OCI-LY7 (cell line): ENCODE measurements around the gene VPS26C. TPM values are rescaled to one million over a fixed set of nuclear protein-coding genes. Genes with fewer than 3 reads are reported as not detected.

Experiments used
- BruUV-seq: library from RNA; stranded (reverse); fragments of 400-500 nt; replicated peaks from 2 replicates; lab custom pipeline; 2021; lab: Mats Ljungman, UMichigan
- CTCF ChIA-PET: fragments of 300-600 bp; sonication (Branson Sonifier 250); formaldehyde crosslinking; loops from one replicate; lab custom pipeline; 2022; ENCODE audit warnings: antibody characterized with exemption; ENCODE audit not compliant: unreplicated experiment; lab: Charles Lee
- POLR2A ChIA-PET: fragments of 300-600 bp; sonication (Branson Sonifier 250); formaldehyde crosslinking; loops from one replicate; lab custom pipeline; 2022; ENCODE audit warnings: antibody characterized with exemption; lab: Charles Lee
- DNase-seq: peaks from one replicate; pipeline ENCODE4 v3.0.0-alpha.2; 2015; ENCODE audit warnings: low spot score
- H2AFZ ChIP-seq: fragments of 200-600 bp; sonication (generic), shearing (Covaris generic); 2 replicates; pipeline ENCODE4 v1.6.1; 2014; ENCODE audit warnings: mild to moderate bottlenecking, antibody characterized with exemption, low read length, moderate library complexity
- H3K27ac ChIP-seq: fragments of 200-600 bp; sonication (generic); 2 replicates; pipeline ENCODE4 v1.5.1; 2014; ENCODE audit warnings: mixed run types, low read depth, mild to moderate bottlenecking, moderate library complexity, low read length, inconsistent platforms; ENCODE audit not compliant: poor library complexity, severe bottlenecking
- H3K36me3 ChIP-seq: fragments of 200-600 bp; sonication (generic); 2 replicates; pipeline ENCODE4 v1.6.1; 2014; ENCODE audit warnings: mild to moderate bottlenecking, antibody characterized with exemption, low read length, moderate library complexity, mixed read lengths; ENCODE audit not compliant: insufficient read depth
- H3K4me1 ChIP-seq: fragments of 200-600 bp; sonication (generic); 2 replicates; pipeline ENCODE4 v1.5.1; 2014; ENCODE audit warnings: mild to moderate bottlenecking, low read length; ENCODE audit not compliant: insufficient read depth, poor library complexity, severe bottlenecking
- H3K4me2 ChIP-seq: fragments of 200-600 bp; sonication (generic); 2 replicates; pipeline ENCODE4 v1.6.1; 2014; ENCODE audit warnings: mild to moderate bottlenecking, low read length
- H3K4me3 ChIP-seq: fragments of 200-600 bp; sonication (generic); 2 replicates; pipeline ENCODE4 v1.5.1; 2014; ENCODE audit warnings: mild to moderate bottlenecking, low read depth, low read length; ENCODE audit not compliant: poor library complexity, severe bottlenecking
- H3K79me2 ChIP-seq: fragments of 200-600 bp; sonication (generic); 2 replicates; pipeline ENCODE4 v1.6.1; 2016; ENCODE audit warnings: low read depth, mild to moderate bottlenecking, low read length, moderate library complexity, mixed read lengths; ENCODE audit not compliant: insufficient read depth
- H3K9me2 ChIP-seq: fragments of 200-600 bp; sonication (generic); 2 replicates; pipeline ENCODE4 v1.6.1; 2016; ENCODE audit warnings: mild to moderate bottlenecking, low read length, mixed read lengths; ENCODE audit not compliant: insufficient read depth
- H3K9me3 ChIP-seq: fragments of 200-600 bp; sonication (generic); 2 replicates; pipeline ENCODE4 v1.6.1; 2014; ENCODE audit warnings: mild to moderate bottlenecking, mixed run types, low read length, mixed read lengths
- H4K20me1 ChIP-seq: fragments of 200-600 bp; sonication (generic); 2 replicates; pipeline ENCODE4 v1.6.1; 2014; ENCODE audit warnings: mild to moderate bottlenecking, antibody characterized with exemption, low read length, moderate library complexity, mixed read lengths; ENCODE audit not compliant: insufficient read depth
- CTCF ChIP-seq: fragments of 200-600 bp; sonication (generic); conservative IDR thresholded peaks from 2 replicates; pipeline ENCODE4 v1.5.1; 2014; ENCODE audit warnings: mild to moderate bottlenecking, antibody characterized with exemption, low read length, moderate library complexity, mixed read lengths
- EZH2phosphoT487 ChIP-seq: fragments of 200-600 bp; sonication (generic); IDR thresholded peaks from 2 replicates; pipeline ENCODE4 v1.6.1; 2018; ENCODE audit warnings: low read depth, borderline replicate concordance, mild to moderate bottlenecking, mixed run types, antibody characterized with exemption, low read length, moderate library complexity, mixed read lengths
- intact Hi-C: fragments of 100-400 bp; cut with micrococcal nuclease; formaldehyde crosslinking; loops from one replicate; pipeline ENCODE4 v1.10.0; 2022; ENCODE audit not compliant: unreplicated experiment
- total RNA-seq, 2 experiments: library from RNA; depleted of rRNA in 1 of 2; stranded (reverse); fragments of >200 nt in 1 of 2; shearing (Covaris generic) in 1 of 2; gene quantifications; 2 replicates each; pipeline ENCODE4 v1.2.3, GENCODE V29; 2014 to 2022

Gene VPS26C
- total RNA-seq, 2 experiments from 2014 or later = 33.0 to 46.7 TPM

DNA sequence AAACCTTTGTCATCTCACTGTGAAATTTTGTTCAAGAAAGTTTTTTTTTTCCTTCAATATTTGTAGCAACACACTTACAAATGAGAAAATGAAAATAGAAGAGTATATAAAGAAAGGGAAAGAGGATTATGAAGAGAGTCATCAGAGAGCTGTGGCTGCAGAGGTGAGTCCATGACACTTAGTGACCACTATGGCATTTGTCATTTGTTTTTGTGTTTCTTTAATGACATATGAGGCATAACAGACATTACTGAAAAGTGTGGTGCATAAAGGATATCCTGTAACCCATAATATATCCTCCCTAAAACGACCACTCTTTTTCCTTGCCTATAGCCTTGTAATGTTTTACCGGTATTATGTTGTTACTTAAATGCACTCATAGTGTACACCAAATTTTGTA is 80.2 kb downstream of the VPS26C start:
- Histone ChIP-seq H3K4me1 (no peaks in the 10 kb centered on the region), H3K9me2 (no peaks in the 10 kb centered on the region), H3K4me2 (no peak overlapping the region), H4K20me1 (no peaks in the 10 kb centered on the region), H2AFZ (no peak overlapping the region), H3K27ac (no peak overlapping the region), H3K36me3 (peaks cover 61% of the 10 kb centered on the region), H3K4me3 (no peak overlapping the region), H3K9me3 (no peaks in the 10 kb centered on the region), H3K79me2 (no peaks in the 10 kb centered on the region)
- TF ChIP-seq EZH2phosphoT487 = no peak
- TF ChIP-seq CTCF = no peak
- ChIA-PET CTCF (no interaction called here), POLR2A (interaction anchor here (0.6 to 1.4 kb wide), 2 partner anchors 12 to 14 kb away, joined by 3 to 4 read pairs; no protein-coding TSS in a partner anchor)
- BruUV-seq = no TSS peak
- no peak for DNase-seq
- intact Hi-C loops = no loop called here

- TF ChIP-seq CTCF (no peak), EZH2phosphoT487 (no peak)
- Histone ChIP-seq H3K9me3 (no peaks in the 10 kb centered on the region), H2AFZ (no peak overlapping the region), H3K9me2 (no peaks in the 10 kb centered on the region), H4K20me1 (no peaks in the 10 kb centered on the region), H3K4me2 (no peak overlapping the region), H3K36me3 (peaks cover 57% of the 10 kb centered on the region), H3K4me1 (no peaks in the 10 kb centered on the region), H3K27ac (no peak overlapping the region), H3K79me2 (no peaks in the 10 kb centered on the region), H3K4me3 (no peak overlapping the region)
- BruUV-seq = no TSS peak
- no peak for DNase-seq
- ChIA-PET CTCF (no interaction called here), POLR2A (interaction anchor here (0.5 to 0.8 kb wide), 3 partner anchors 18 to 96 kb away, joined by 3 read pairs; no protein-coding TSS in a partner anchor)
- intact Hi-C loops = no loop called here
These were observed 82.1 kb downstream of the VPS26C start for GRCh38 chr21:37184784-37185593.

GRCh38 chr21:37183749-37184148 is 83.4 kb downstream of the VPS26C start:
- ChIA-PET POLR2A (no interaction called here), CTCF (no interaction called here)
- TF ChIP-seq CTCF (no peak), EZH2phosphoT487 (no peak)
- Histone ChIP-seq H3K36me3 (peaks cover 56% of the 10 kb centered on the region), H4K20me1 (no peaks in the 10 kb centered on the region), H2AFZ (no peak overlapping the region), H3K4me1 (no peaks in the 10 kb centered on the region), H3K9me2 (no peaks in the 10 kb centered on the region), H3K4me3 (no peak overlapping the region), H3K27ac (no peak overlapping the region), H3K79me2 (no peaks in the 10 kb centered on the region), H3K4me2 (no peak overlapping the region), H3K9me3 (no peaks in the 10 kb centered on the region)
- no peak for DNase-seq
- intact Hi-C loops = no loop called here
- BruUV-seq = no TSS peak
